ENCODE results near the gene HMGCL.
"Not testable (repeated sequence)": the region's sequence is repeated elsewhere in the genome, so short reads cannot be mapped to it uniquely, and the experiment has no call there.

HMGCL gene

DNA sequence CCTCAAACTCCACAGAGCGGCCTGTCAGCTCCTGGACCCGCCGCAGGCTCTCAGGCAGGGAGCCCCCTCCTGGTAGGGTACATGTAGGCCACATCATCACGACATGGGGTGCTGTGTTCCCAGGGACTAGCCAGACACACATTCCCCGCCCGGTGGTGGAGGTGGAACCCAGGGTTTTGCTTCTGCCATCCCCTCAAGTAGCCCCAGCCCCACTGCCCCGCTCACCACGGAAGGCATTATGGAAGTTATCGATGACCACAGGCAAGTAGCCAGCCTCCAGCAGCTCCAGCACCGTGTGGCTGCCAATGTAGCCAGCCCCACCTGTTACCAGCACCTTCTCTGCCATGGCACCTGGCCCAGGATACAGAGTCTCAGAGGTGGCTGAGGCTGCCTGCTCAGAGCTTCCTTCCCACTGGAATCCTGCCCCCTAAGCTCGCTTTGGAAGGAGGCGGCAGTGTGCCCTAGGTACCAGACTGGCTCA lies 26.5 kb downstream of the HMGCL start:
- Histone ChIP-seq H3K4me3 (ENCODE audit: low read depth, low read length) (no peak overlapping the region), H3K27me3 (ENCODE audit: control insufficient read depth, insufficient read depth, low read length) (peaks cover 5% of the 10 kb centered on the region; the same call in 1 of the 2 replicates), H3K9ac (ENCODE audit: low read depth, low read length) (no peak overlapping the region), H3K36me3 (ENCODE audit: control insufficient read depth, insufficient read depth, low read length) (peaks cover 38% of the 10 kb centered on the region), H3K27ac (ENCODE audit: low read depth, low read length) (peak overlapping the region; percentile 89), H3K9me3 (ENCODE audit: control insufficient read depth, insufficient read depth, low read length) (no peaks in the 10 kb centered on the region), H3K4me1 (ENCODE audit: control insufficient read depth, insufficient read depth, low read length) (peaks cover 8% of the 10 kb centered on the region)

DNA sequence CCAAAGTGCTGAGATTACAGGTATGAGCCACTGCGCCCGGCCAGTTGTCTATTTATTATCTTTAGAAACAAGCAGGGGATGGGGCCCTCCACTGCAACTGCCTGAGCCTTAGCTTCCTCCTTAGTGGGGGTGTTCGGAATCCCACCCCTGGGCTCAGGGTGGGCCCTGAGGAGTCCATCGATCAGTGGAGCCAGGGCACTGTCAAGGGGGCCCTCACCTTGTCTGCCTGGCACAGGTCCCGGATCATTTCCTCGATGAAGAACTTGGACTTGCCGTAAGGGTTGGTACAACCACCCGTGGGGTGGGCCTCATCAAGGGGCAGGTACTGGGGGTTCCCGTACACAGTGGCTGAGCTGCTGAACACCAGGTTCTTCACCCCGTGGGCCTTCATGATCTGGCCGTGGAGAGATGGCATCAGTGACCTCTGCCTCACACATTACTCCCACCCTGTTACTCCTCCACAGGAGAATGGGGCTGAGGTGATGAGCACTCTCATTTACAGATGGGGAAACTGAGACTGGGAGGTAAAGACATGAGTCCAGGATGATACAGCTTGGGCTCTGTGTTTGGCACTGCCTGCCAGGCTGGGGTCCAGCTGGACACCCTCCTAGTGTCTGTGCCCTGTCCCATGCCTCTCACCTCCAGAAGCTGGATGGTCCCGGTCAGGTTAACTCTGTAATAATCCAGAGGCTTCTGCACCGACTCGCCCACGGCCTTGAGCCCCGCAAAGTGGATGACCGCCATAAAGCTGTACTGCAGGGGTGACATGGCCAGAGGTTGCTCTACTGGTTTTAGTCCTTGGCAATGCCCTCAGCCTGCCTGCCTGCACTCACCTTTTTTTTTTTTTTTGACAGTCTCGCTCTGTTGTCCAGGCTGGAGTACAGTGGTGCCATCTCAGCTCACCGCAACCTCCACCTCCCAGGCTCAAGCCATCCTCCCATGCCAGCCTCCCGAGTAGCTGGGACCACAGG lies 27.5 kb downstream of the HMGCL start:
- Histone ChIP-seq H3K9ac (ENCODE audit: low read depth, low read length) (no peak overlapping the region), H3K36me3 (ENCODE audit: control insufficient read depth, insufficient read depth, low read length) (peaks cover 47% of the 10 kb centered on the region), H3K4me1 (ENCODE audit: control insufficient read depth, insufficient read depth, low read length) (peaks cover 8% of the 10 kb centered on the region)

DNA sequence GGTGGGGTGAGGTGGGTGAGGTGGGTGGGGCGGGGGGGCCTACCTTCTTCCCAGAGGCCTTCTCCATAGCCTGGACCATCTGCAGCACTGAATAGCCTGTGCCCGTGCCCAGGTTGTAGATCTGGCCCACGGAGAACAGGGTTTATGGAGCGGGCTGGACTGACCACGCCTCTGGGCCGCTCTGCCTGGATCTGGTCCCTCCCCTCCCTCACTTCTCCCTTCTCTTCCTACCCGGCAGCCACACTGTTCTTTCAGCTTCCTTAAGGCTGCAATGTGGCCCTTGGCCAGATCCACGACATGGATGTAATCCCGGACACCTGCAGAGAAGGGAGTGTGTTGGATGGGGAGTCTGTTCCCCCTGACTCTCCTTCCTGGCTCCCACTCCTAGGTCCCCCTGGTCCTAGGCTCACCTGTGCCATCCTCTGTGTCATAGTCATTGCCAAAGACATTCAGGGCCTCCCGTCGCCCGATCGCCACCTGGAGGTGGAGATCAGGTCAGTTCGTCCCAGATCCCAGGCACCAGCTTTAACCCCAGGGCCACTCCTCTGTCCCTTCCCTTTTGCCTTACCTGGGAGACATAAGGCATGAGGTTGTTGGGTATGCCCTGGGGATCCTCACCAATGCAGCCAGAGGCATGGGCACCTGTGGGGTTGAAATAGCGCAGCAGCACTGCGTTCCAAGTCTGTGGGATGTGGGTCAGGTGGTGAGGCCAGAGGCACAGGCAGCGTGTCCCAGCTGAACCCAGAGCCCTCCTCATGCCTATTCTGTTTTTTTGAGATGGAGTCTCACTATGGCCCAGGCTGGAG lies 28.6 kb downstream of the HMGCL start:
- no peak overlapping the region for H3K4me3 ChIP-seq (ENCODE audit: low read depth, low read length)
- H3K27ac ChIP-seq (ENCODE audit: low read depth, low read length), result no peak overlapping the region
- H3K36me3 ChIP-seq (ENCODE audit: control insufficient read depth, insufficient read depth, low read length), result peaks cover 48% of the 10 kb centered on the region
- H3K9ac ChIP-seq (ENCODE audit: low read depth, low read length), result no peak overlapping the region
- peaks cover 11% of the 10 kb centered on the region for H3K4me1 ChIP-seq (ENCODE audit: control insufficient read depth, insufficient read depth, low read length)
- no peaks in the 10 kb centered on the region for H3K27me3 ChIP-seq (ENCODE audit: control insufficient read depth, insufficient read depth, low read length)
- no peaks in the 10 kb centered on the region for H3K9me3 ChIP-seq (ENCODE audit: control insufficient read depth, insufficient read depth, low read length)

More for the DNA sequence above, 27.5 kb downstream of the HMGCL start:
- H3K4me3 ChIP-seq (ENCODE audit: low read depth, low read length), result no peak overlapping the region
- H3K9me3 ChIP-seq (ENCODE audit: control insufficient read depth, insufficient read depth, low read length), result no peaks in the 10 kb centered on the region
- no peak overlapping the region for H3K27ac ChIP-seq (ENCODE audit: low read depth, low read length)
- H3K27me3 ChIP-seq (ENCODE audit: control insufficient read depth, insufficient read depth, low read length), result peaks cover 5% of the 10 kb centered on the region; the same call in 1 of the 2 replicates

DNA sequence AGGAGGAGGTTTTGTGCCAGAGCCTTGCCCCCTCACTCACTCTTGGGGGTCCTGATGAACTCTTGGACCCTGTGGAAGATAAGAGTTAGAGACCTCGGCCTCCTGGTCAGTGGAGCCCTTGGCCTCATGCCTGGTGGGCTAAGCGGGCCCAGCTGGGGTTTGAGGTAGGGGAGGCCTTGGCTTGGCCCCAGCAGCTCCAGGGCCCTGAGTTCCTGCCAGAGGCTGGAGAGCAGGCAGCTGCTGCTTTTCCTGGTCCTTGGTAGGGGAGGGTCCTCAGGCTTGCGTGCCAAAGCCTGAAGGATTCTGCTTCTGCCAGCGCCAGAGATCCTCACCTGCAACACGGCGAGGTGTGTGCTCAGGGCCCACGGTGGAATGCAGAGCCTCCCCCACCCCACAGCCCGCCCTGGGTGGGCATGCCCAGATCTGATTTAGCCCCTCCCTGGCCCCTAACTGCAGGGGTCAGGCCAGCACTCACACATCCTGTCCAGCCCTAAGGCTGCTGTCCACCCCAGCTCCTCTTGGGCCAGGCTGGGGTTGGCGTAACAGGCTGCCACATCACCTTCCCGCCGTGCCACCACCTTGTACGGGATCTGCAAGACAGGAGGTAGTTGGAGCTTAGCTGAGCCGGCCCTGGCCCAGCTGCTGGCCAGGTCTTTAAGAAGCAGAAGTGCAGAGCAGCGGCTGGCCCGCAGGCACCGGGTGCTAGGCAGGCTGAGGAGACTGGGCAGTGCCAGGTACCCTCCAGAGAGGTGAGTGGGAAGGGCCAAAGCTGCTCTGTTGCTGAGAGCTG lies 29.4 kb downstream of the HMGCL start:
- Histone ChIP-seq H3K4me1 (ENCODE audit: control insufficient read depth, insufficient read depth, low read length) (peaks cover 11% of the 10 kb centered on the region), H3K27me3 (ENCODE audit: control insufficient read depth, insufficient read depth, low read length) (no peaks in the 10 kb centered on the region), H3K9ac (ENCODE audit: low read depth, low read length) (no peak overlapping the region), H3K9me3 (ENCODE audit: control insufficient read depth, insufficient read depth, low read length) (no peaks in the 10 kb centered on the region), H3K36me3 (ENCODE audit: control insufficient read depth, insufficient read depth, low read length) (peaks cover 48% of the 10 kb centered on the region), H3K4me3 (ENCODE audit: low read depth, low read length) (no peak overlapping the region), H3K27ac (ENCODE audit: low read depth, low read length) (no peak overlapping the region)

DNA sequence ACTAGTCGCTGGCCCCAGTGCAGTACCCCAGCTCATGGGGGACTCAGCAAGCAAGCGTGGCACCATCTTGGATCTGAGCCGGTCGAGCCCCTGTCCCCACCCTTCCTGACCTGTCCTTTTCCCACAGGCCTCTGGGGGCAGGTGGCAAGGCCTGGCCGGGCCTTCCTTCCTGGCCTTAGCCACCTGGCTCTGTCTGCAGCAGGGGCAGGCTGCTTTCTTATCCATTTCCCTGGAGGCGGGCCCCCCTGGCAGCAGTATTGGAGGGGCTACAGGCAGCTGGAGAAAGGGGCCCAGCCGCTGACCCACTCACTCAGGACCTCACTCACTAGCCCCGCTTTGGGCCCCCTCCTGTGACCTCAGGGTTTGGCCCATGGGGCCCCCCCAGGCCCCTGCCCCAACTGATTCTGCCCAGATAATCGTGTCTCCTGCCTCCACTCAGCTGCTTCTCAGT lies 30.5 kb downstream of the HMGCL start:
- not testable (repeated sequence) for H3K9me3 ChIP-seq (ENCODE audit: control insufficient read depth, insufficient read depth, low read length); H3K27ac ChIP-seq (ENCODE audit: low read depth, low read length); H3K4me3 ChIP-seq (ENCODE audit: low read depth, low read length); H3K9ac ChIP-seq (ENCODE audit: low read depth, low read length); H3K27me3 ChIP-seq (ENCODE audit: control insufficient read depth, insufficient read depth, low read length)
- peaks cover 48% of the 10 kb centered on the region for H3K36me3 ChIP-seq (ENCODE audit: control insufficient read depth, insufficient read depth, low read length)
- H3K4me1 ChIP-seq (ENCODE audit: control insufficient read depth, insufficient read depth, low read length), result peaks cover 18% of the 10 kb centered on the region

DNA sequence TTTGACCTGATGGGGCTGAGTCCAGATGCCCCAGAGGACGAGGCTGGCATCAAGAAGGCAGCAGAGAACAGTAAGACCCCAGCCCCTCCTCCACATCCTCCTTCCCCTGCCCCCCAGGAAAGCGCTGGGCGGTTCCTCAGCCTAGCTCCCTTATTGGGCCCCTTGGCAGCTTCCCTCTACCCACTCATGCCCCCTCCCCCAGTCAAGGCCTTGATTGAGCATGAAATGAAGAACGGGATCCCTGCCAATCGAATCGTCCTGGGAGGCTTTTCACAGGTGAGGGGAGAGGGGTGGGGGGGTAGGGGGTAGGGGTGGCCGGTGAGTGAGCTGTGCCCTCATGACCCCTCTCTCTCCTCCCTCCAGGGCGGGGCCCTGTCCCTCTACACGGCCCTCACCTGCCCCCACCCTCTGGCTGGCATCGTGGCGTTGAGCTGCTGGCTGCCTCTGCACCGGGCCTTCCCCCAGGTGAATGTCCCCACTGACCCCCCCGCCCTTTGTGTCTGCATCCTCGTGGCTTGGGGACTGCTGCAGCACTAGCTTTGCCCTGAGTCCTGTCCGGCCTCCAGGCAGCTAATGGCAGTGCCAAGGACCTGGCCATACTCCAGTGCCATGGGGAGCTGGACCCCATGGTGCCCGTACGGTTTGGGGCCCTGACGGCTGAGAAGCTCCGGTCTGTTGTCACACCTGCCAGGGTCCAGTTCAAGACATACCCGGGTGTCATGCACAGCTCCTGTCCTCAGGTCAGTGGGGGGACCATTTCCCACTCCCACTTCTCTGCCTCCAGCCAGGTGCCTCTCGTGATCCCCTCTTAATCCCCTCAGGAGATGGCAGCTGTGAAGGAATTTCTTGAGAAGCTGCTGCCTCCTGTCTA lies 31.1 kb downstream of the HMGCL start:
- H3K9me3 ChIP-seq (ENCODE audit: control insufficient read depth, insufficient read depth, low read length), result no peaks in the 10 kb centered on the region
- peaks cover 48% of the 10 kb centered on the region for H3K36me3 ChIP-seq (ENCODE audit: control insufficient read depth, insufficient read depth, low read length)
- H3K9ac ChIP-seq (ENCODE audit: low read depth, low read length), result no peak overlapping the region
- H3K4me3 ChIP-seq (ENCODE audit: low read depth, low read length), result no peak overlapping the region
- H3K27ac ChIP-seq (ENCODE audit: low read depth, low read length), result no peak overlapping the region
- peaks cover 12% of the 10 kb centered on the region for H3K4me1 ChIP-seq (ENCODE audit: control insufficient read depth, insufficient read depth, low read length)
- H3K27me3 ChIP-seq (ENCODE audit: control insufficient read depth, insufficient read depth, low read length), result no peaks in the 10 kb centered on the region

DNA sequence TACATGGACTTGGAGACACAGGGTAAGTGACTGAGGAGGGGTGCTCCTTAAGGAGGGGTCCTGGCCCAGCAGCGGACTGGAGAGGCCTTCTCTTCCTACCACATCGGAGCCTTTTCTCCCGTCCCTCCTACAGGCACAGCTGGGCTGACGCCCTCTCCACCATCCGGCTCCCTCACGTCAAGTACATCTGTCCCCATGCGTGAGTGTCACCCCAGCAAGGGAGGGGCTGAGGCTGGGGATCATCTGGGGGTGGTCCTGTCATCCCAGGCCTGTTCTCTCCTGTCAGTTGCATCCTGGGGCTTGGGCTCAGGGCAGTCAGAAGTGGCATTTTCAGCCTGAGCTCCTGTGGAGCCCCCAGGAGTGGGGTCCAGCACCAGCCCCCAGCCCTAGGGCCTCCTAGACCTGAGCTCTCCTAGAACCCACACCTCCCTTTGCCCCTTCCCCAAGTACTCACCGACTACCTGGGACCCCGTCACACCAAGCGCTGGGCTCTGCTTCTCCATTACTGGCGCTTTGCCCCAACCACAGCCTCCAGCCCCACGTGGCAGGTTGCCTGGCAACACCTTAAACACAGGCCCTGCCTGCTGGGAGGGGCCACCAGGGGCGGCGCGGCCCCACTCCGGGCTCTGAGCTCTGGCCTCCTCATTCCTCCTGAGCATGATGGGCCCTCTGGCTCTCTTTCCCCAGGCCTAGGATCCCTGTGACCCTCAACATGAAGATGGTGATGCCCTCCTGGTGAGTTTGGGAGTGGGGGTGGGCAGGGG lies 32.0 kb downstream of the HMGCL start:
- Histone ChIP-seq H3K9ac (ENCODE audit: low read depth, low read length) (no peak overlapping the region), H3K36me3 (ENCODE audit: control insufficient read depth, insufficient read depth, low read length) (peaks cover 45% of the 10 kb centered on the region), H3K27me3 (ENCODE audit: control insufficient read depth, insufficient read depth, low read length) (no peaks in the 10 kb centered on the region), H3K27ac (ENCODE audit: low read depth, low read length) (no peak overlapping the region), H3K9me3 (ENCODE audit: control insufficient read depth, insufficient read depth, low read length) (no peaks in the 10 kb centered on the region), H3K4me3 (ENCODE audit: low read depth, low read length) (no peak overlapping the region), H3K4me1 (ENCODE audit: control insufficient read depth, insufficient read depth, low read length) (peaks cover 10% of the 10 kb centered on the region)

DNA sequence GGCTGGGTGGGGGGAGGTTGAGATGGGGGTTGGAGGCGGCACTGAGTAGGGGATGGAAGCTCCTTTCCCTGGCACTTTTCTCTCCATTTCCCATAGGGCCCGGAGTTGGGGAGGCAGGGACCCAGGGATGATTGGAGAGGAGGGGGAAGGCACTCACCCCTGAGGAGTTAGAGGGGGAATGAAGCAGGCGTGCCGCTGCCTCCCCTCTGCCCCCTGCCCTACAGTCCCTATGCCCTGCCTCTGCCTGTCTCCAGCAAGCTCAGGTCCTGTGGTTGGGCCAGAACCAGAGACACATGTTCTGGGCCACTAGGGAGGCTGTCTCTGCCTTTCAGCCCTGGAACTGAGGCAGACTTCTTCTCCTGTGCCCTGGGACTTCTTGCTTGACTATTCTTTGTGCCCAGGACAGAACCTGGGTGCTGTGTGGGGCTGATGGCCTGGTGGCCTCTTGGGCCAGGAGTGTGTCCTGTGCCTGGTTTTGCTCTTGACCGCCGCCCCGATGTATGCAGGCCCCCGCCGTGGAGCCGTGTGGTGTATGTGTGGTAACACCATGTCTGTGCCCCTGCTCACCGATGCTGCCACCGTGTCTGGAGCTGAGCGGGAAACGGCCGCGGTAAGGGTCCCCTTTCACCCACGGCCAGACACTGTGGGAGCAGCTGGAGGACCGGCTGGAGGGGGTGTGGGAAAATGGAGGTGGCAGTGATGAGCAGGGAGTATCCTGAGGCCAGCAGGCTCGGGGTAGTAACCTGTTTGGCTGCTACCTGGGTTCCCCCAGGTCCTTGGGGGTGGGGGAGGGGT lies 32.9 kb downstream of the HMGCL start:
- no peaks in the 10 kb centered on the region for H3K27me3 ChIP-seq (ENCODE audit: control insufficient read depth, insufficient read depth, low read length)
- H3K9me3 ChIP-seq (ENCODE audit: control insufficient read depth, insufficient read depth, low read length), result no peaks in the 10 kb centered on the region
- no peak overlapping the region for H3K9ac ChIP-seq (ENCODE audit: low read depth, low read length)
- H3K36me3 ChIP-seq (ENCODE audit: control insufficient read depth, insufficient read depth, low read length), result peaks cover 45% of the 10 kb centered on the region
- H3K4me1 ChIP-seq (ENCODE audit: control insufficient read depth, insufficient read depth, low read length), result peaks cover 10% of the 10 kb centered on the region
- peak overlapping the region; percentile 79 for H3K27ac ChIP-seq (ENCODE audit: low read depth, low read length)
- peak overlapping the region; percentile 85 for H3K4me3 ChIP-seq (ENCODE audit: low read depth, low read length)

DNA sequence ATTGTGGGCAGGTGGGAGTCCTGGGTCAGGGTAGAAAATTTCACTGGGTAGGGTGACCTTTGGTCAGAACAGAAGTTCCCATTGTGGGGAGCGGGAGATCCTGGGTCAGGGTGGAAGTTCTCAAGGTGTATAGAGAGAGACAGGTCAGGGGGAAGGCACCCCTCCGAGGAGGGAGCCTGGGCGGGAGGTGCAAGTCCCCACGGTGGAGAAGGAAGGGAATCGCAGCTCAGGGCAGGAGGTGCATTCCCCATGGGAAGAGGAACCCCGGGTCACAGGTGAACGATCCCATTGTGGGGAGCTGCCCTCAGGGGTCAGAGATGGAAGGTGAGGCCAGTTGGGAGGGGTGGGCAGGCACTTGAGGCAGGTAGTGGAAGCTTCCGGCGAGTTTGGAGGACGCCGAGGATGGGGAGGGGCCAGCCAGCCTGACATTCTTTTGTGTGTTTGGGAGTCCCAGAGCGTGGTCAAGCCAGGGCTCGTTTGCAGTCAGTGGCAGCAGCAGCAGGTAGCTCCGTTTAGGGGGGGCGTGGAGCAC lies 33.6 kb downstream of the HMGCL start:
- no peaks in the 10 kb centered on the region for H3K9me3 ChIP-seq (ENCODE audit: control insufficient read depth, insufficient read depth, low read length)
- H3K9ac ChIP-seq (ENCODE audit: low read depth, low read length), result no peak overlapping the region
- H3K4me3 ChIP-seq (ENCODE audit: low read depth, low read length), result peak overlapping the region; percentile 85
- H3K4me1 ChIP-seq (ENCODE audit: control insufficient read depth, insufficient read depth, low read length), result peaks cover 10% of the 10 kb centered on the region
- H3K27ac ChIP-seq (ENCODE audit: low read depth, low read length), result peak overlapping the region; percentile 79
- H3K27me3 ChIP-seq (ENCODE audit: control insufficient read depth, insufficient read depth, low read length), result no peaks in the 10 kb centered on the region
- peaks cover 45% of the 10 kb centered on the region for H3K36me3 ChIP-seq (ENCODE audit: control insufficient read depth, insufficient read depth, low read length)
